GM23338 (cell line): Measurements from ENCODE around the gene TMEM209. TPM values are rescaled to one million over a fixed set of nuclear protein-coding genes. Genes with fewer than 3 reads are reported as not detected.

Experiments used
- ATAC-seq: fragments of 200-7000 bp; cut with Tn5 transposase; 3 replicates; pipeline ENCODE4 v1.9.1; 2020
- DNase-seq: peaks from one replicate; pipeline ENCODE4 v3.0.0-alpha.2; 2015; ENCODE audit warnings: low spot score
- H2AFZ ChIP-seq: fragments of 200-600 bp; sonication (generic); 2 replicates; pipeline ENCODE4 v1.8.0; 2016; ENCODE audit warnings: antibody characterized with exemption, mild to moderate bottlenecking, moderate library complexity
- H3F3A ChIP-seq: fragments of 200-600 bp; sonication (generic); replicated peaks from 2 replicates; pipeline ENCODE4 v1.8.0; 2017; ENCODE audit warnings: antibody characterized with exemption, mixed run types, low read depth
- H3K27ac ChIP-seq: fragments of 200-600 bp; sonication (generic); 2 replicates; pipeline ENCODE4 v1.6.1; 2016; ENCODE audit warnings: low read depth
- H3K27me3 ChIP-seq: fragments of 200-600 bp; sonication (generic); 2 replicates; pipeline ENCODE4 v1.8.0; 2016; ENCODE audit warnings: mild to moderate bottlenecking, mixed run types, moderate library complexity; ENCODE audit not compliant: insufficient read depth
- H3K36me3 ChIP-seq: fragments of 200-600 bp; sonication (generic); 2 replicates; pipeline ENCODE4 v1.8.0; 2016; ENCODE audit warnings: mild to moderate bottlenecking; ENCODE audit not compliant: insufficient read depth
- H3K4me1 ChIP-seq: fragments of 200-600 bp; sonication (generic); 2 replicates; pipeline ENCODE4 v1.8.0; 2016; ENCODE audit warnings: mild to moderate bottlenecking, moderate library complexity; ENCODE audit not compliant: insufficient read depth
- H3K4me2 ChIP-seq: fragments of 200-600 bp; sonication (generic); 2 replicates; pipeline ENCODE4 v1.7.1; 2017; ENCODE audit warnings: mixed run types
- H3K4me3 ChIP-seq: fragments of 200-600 bp; sonication (generic); 2 replicates; pipeline ENCODE4 v1.6.1; 2016; ENCODE audit warnings: mixed run types
- H3K79me2 ChIP-seq: fragments of 200-600 bp; sonication (generic); replicated peaks from 2 replicates; pipeline ENCODE4 v1.8.0; 2017; ENCODE audit warnings: mild to moderate bottlenecking; ENCODE audit not compliant: insufficient read depth
- H3K9me2 ChIP-seq: fragments of 200-600 bp; sonication (generic); 2 replicates; pipeline ENCODE4 v1.8.0; 2017; ENCODE audit not compliant: insufficient read depth
- H4K20me1 ChIP-seq: fragments of 200-600 bp; sonication (generic); replicated peaks from 2 replicates; pipeline ENCODE4 v1.8.0; 2017; ENCODE audit warnings: mild to moderate bottlenecking; ENCODE audit not compliant: insufficient read depth
- H3K27ac Mint-ChIP-seq: 2 replicates; pipeline ENCODE4 v1.8.0; 2020; ENCODE audit warnings: inconsistent platforms, mild to moderate bottlenecking, moderate library complexity, mixed read lengths
- H3K27me3 Mint-ChIP-seq: 3 replicates; pipeline ENCODE4 v1.8.0; 2022; ENCODE audit warnings: low read depth, mild to moderate bottlenecking, moderate library complexity, mixed read lengths, inconsistent platforms; ENCODE audit not compliant: insufficient read depth, poor library complexity
- H3K36me3 Mint-ChIP-seq: 3 replicates; pipeline ENCODE4 v1.8.0; 2021; ENCODE audit warnings: low read depth, mild to moderate bottlenecking, inconsistent platforms, moderate library complexity, mixed read lengths
- H3K4me1 Mint-ChIP-seq: 3 replicates; pipeline ENCODE4 v1.8.0; 2020; ENCODE audit warnings: mild to moderate bottlenecking, inconsistent platforms, mixed read lengths
- H3K4me3 Mint-ChIP-seq: 3 replicates; pipeline ENCODE4 v1.8.0; 2021; ENCODE audit warnings: moderate library complexity, mild to moderate bottlenecking, inconsistent platforms, mixed read lengths
- H3K9me3 Mint-ChIP-seq: 3 replicates; pipeline ENCODE4 v1.8.0; 2020; ENCODE audit warnings: moderate library complexity, mild to moderate bottlenecking, inconsistent platforms, mixed read lengths
- CREB1 ChIP-seq: fragments of 250-450 bp; sonication (Bioruptor Pico); IDR thresholded peaks from 2 replicates; pipeline ENCODE4 v1.5.0; 2020; ENCODE audit warnings: low read depth, mild to moderate bottlenecking, moderate library complexity
- EZH2 ChIP-seq: fragments of 200-600 bp; sonication (generic); IDR thresholded peaks from one replicate; pipeline ENCODE4 v1.8.0; 2017; ENCODE audit warnings: antibody characterized with exemption, mild to moderate bottlenecking, low read depth; ENCODE audit not compliant: unreplicated experiment
- EZH2phosphoT487 ChIP-seq: fragments of 200-600 bp; sonication (generic); IDR thresholded peaks from one replicate; pipeline ENCODE4 v1.8.1; 2018; ENCODE audit warnings: antibody characterized with exemption; ENCODE audit not compliant: unreplicated experiment
- JUNB ChIP-seq: IDR thresholded peaks from one replicate; pipeline ENCODE4 v1.6.1; 2016; ENCODE audit warnings: antibody characterized with exemption; ENCODE audit not compliant: unreplicated experiment
- NANOG ChIP-seq: IDR thresholded peaks from 2 replicates; pipeline ENCODE4 v1.6.1; 2016; ENCODE audit warnings: antibody characterized with exemption, borderline replicate concordance
- POLR2AphosphoS5 ChIP-seq: IDR thresholded peaks from 2 replicates; pipeline ENCODE4 v1.6.1; 2016; ENCODE audit warnings: antibody characterized with exemption, low read depth
- STAT1 ChIP-seq: IDR thresholded peaks from one replicate; pipeline ENCODE4 v1.6.1; 2016; ENCODE audit warnings: antibody characterized with exemption; ENCODE audit not compliant: unreplicated experiment
- ZNF331 ChIP-seq: fragments of 250-450 bp; sonication (Bioruptor Pico); IDR thresholded peaks from 2 replicates; pipeline ENCODE4 v1.5.0; 2020; ENCODE audit warnings: low read depth, mild to moderate bottlenecking, moderate library complexity
- polyA plus RNA-seq: library from polyadenylated mRNA; unstranded; fragments of >200 nt; fragmentation: Nextera tagmentation; extraction: Ambion mirVana; gene quantifications from 2 replicates; pipeline ENCODE4 v1.2.1, GENCODE V29; 2016
- total RNA-seq: library from RNA; depleted of rRNA; stranded (reverse); fragments of >200 nt; shearing (Covaris generic); gene quantifications from 2 replicates; pipeline ENCODE4 v1.2.3, GENCODE V29; 2014
- TF ChIP-seq, protein P1 (sequence below): IDR thresholded peaks from 2 replicates; pipeline ENCODE4 v1.6.1; 2016; ENCODE audit warnings: antibody characterized with exemption
- TF ChIP-seq, protein P2 (sequence below), 2 experiments: fragments of 200-600 bp in 1 of 2; sonication (generic) in 1 of 2; conservative IDR thresholded peaks; 2 replicates each; pipeline versions ENCODE4 v1.5.1 to v1.6.1; 2016 to 2017; ENCODE audit warnings: antibody characterized with exemption in 2 of 2, low read depth in 2 of 2, mild to moderate bottlenecking in 2 of 2, moderate library complexity in 1 of 2
- TF ChIP-seq, protein P3 (sequence below): fragments of 250-450 bp; sonication (Bioruptor Pico); IDR thresholded peaks from 2 replicates; pipeline ENCODE4 v1.5.0; 2020; ENCODE audit warnings: mild to moderate bottlenecking, moderate library complexity

Gene TMEM209
- total and polyA plus RNA-seq, 2 experiments from 2014 or later = 18.6 to 26.2 TPM

DNA sequence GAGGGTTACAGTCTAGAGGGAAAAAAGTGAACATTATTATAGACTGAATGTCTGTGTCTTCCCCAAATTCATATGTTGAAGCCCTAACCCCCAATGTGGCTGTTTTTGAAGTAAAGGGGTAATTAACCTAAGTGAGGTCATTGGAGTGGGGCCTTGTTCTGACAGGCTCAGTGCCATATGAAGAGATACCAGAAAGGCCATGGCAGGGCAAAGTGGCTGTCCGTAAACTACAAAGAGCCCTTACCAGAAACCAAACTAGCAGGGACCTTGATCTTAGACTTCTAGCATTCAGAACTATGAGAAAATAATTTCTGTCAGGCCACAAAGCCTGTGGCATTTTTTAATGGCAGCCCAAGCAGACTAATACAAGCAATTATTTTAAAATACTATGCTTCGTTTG, 8.7 kb downstream of the TMEM209 start (continued):
- TF ChIP-seq, protein P1, sequence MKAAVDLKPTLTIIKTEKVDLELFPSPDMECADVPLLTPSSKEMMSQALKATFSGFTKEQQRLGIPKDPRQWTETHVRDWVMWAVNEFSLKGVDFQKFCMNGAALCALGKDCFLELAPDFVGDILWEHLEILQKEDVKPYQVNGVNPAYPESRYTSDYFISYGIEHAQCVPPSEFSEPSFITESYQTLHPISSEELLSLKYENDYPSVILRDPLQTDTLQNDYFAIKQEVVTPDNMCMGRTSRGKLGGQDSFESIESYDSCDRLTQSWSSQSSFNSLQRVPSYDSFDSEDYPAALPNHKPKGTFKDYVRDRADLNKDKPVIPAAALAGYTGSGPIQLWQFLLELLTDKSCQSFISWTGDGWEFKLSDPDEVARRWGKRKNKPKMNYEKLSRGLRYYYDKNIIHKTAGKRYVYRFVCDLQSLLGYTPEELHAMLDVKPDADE = no peak
- no peak for TF ChIP-seq JUNB
- TF ChIP-seq, protein P2, sequence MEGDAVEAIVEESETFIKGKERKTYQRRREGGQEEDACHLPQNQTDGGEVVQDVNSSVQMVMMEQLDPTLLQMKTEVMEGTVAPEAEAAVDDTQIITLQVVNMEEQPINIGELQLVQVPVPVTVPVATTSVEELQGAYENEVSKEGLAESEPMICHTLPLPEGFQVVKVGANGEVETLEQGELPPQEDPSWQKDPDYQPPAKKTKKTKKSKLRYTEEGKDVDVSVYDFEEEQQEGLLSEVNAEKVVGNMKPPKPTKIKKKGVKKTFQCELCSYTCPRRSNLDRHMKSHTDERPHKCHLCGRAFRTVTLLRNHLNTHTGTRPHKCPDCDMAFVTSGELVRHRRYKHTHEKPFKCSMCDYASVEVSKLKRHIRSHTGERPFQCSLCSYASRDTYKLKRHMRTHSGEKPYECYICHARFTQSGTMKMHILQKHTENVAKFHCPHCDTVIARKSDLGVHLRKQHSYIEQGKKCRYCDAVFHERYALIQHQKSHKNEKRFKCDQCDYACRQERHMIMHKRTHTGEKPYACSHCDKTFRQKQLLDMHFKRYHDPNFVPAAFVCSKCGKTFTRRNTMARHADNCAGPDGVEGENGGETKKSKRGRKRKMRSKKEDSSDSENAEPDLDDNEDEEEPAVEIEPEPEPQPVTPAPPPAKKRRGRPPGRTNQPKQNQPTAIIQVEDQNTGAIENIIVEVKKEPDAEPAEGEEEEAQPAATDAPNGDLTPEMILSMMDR (conservative IDR thresholded peaks at IDR 0.05; ENCODE audit: low read depth in 2 of 2) = no peak

DNA sequence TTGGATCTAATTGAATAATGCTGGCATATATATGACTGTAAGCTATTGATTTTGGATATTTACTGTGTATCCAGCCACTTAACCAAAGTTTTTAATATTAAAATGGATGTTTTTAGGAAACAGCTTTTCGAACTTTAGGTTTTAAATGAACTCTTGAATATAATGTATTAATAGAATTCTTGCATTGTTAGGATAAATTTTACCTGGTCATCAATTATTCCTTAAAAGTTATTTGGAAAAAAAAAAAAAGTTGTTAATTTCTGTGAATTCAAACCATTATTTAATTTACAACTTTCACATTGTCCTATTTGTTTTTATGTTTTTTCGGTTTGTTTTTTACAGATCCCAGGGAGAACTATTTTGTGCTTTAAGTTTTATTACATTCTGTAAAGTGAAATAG, 9.8 kb downstream of the TMEM209 start:
- no peaks in the 10 kb centered on the region for H3K79me2 ChIP-seq
- Mint-ChIP-seq H3K9me3 (no peaks in the 10 kb centered on the region), H3K4me1 (no peaks in the 10 kb centered on the region), H3K36me3 (peaks cover 46% of the 10 kb centered on the region), H3K27me3 (peaks cover 1% of the 10 kb centered on the region), H3K4me3 (no peak overlapping the region), H3K27ac (no peak overlapping the region)
- H3K27ac ChIP-seq = no peak overlapping the region
- TF ChIP-seq POLR2AphosphoS5 = no peak
- no peak for TF ChIP-seq CREB1
- TF ChIP-seq NANOG = no peak
- TF ChIP-seq EZH2 = no peak
- TF ChIP-seq, protein P1 = no peak
- TF ChIP-seq EZH2phosphoT487 = no peak
- TF ChIP-seq ZNF331 (CRISPR knock-in tag) = no peak
- TF ChIP-seq STAT1 = no peak
- TF ChIP-seq, protein P3, sequence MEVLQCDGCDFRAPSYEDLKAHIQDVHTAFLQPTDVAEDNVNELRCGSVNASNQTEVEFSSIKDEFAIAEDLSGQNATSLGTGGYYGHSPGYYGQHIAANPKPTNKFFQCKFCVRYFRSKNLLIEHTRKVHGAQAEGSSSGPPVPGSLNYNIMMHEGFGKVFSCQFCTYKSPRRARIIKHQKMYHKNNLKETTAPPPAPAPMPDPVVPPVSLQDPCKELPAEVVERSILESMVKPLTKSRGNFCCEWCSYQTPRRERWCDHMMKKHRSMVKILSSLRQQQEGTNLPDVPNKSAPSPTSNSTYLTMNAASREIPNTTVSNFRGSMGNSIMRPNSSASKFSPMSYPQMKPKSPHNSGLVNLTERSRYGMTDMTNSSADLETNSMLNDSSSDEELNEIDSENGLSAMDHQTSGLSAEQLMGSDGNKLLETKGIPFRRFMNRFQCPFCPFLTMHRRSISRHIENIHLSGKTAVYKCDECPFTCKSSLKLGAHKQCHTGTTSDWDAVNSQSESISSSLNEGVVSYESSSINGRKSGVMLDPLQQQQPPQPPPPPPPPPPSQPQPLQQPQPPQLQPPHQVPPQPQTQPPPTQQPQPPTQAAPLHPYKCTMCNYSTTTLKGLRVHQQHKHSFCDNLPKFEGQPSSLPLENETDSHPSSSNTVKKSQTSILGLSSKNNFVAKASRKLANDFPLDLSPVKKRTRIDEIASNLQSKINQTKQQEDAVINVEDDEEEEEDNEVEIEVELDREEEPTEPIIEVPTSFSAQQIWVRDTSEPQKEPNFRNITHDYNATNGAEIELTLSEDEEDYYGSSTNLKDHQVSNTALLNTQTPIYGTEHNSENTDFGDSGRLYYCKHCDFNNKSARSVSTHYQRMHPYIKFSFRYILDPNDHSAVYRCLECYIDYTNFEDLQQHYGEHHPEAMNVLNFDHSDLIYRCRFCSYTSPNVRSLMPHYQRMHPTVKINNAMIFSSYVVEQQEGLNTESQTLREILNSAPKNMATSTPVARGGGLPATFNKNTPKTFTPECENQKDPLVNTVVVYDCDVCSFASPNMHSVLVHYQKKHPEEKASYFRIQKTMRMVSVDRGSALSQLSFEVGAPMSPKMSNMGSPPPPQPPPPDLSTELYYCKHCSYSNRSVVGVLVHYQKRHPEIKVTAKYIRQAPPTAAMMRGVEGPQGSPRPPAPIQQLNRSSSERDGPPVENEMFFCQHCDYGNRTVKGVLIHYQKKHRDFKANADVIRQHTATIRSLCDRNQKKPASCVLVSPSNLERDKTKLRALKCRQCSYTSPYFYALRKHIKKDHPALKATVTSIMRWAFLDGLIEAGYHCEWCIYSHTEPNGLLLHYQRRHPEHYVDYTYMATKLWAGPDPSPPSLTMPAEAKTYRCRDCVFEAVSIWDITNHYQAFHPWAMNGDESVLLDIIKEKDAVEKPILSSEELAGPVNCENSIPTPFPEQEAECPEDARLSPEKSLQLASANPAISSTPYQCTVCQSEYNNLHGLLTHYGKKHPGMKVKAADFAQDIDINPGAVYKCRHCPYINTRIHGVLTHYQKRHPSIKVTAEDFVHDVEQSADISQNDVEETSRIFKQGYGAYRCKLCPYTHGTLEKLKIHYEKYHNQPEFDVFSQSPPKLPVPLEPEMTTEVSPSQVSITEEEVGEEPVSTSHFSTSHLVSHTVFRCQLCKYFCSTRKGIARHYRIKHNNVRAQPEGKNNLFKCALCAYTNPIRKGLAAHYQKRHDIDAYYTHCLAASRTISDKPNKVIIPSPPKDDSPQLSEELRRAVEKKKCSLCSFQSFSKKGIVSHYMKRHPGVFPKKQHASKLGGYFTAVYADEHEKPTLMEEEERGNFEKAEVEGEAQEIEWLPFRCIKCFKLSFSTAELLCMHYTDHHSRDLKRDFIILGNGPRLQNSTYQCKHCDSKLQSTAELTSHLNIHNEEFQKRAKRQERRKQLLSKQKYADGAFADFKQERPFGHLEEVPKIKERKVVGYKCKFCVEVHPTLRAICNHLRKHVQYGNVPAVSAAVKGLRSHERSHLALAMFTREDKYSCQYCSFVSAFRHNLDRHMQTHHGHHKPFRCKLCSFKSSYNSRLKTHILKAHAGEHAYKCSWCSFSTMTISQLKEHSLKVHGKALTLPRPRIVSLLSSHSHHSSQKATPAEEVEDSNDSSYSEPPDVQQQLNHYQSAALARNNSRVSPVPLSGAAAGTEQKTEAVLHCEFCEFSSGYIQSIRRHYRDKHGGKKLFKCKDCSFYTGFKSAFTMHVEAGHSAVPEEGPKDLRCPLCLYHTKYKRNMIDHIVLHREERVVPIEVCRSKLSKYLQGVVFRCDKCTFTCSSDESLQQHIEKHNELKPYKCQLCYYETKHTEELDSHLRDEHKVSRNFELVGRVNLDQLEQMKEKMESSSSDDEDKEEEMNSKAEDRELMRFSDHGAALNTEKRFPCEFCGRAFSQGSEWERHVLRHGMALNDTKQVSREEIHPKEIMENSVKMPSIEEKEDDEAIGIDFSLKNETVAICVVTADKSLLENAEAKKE = no peak
- no peak for TF ChIP-seq JUNB
- H3K36me3 ChIP-seq = peaks cover 18% of the 10 kb centered on the region
- no peaks in the 10 kb centered on the region for H3K4me1 ChIP-seq
- ATAC-seq (no peak), DNase-seq (no peak)
- no peaks in the 10 kb centered on the region for H3K9me2 ChIP-seq
- no peaks in the 10 kb centered on the region for H3F3A ChIP-seq
- H2AFZ ChIP-seq = no peak overlapping the region
- H4K20me1 ChIP-seq = no peaks in the 10 kb centered on the region
- no peak overlapping the region for H3K4me3 ChIP-seq
- H3K27me3 ChIP-seq = no peaks in the 10 kb centered on the region
- no peak overlapping the region for H3K4me2 ChIP-seq
